MV-4-11 (cell line): ENCODE measurements around the gene PTPRT.

Source experiments
- DNase-seq: peaks from one replicate; lab custom pipeline; 2025; lab: John Stamatoyannopoulos, UW

The PTPRT gene

GRCh38 chr20:42549496-42549895 lies 640.2 kb downstream of the PTPRT start:
- DNase-seq = no peak

- DNase-seq = no peak
These were observed 644.8 kb downstream of the PTPRT start for GRCh38 chr20:42544926-42545325.

GRCh38 chr20:42532831-42533230 lies 656.9 kb downstream of the PTPRT start:
- no peak for DNase-seq

- peak; percentile 84 for DNase-seq
These were observed 658.2 kb downstream of the PTPRT start for GRCh38 chr20:42531508-42531961.

GRCh38 chr20:42530855-42531448 lies 658.8 kb downstream of the PTPRT start:
- peak; percentile 66 for DNase-seq

GRCh38 chr20:42530191-42530590 lies 659.5 kb downstream of the PTPRT start:
- no peak for DNase-seq

- DNase-seq = no peak
These were observed 665.6 kb downstream of the PTPRT start for GRCh38 chr20:42524058-42524457.

- DNase-seq = no peak
These were observed 673.0 kb downstream of the PTPRT start for GRCh38 chr20:42516692-42517091.

GRCh38 chr20:42510686-42511085 lies 679.0 kb downstream of the PTPRT start:
- no peak for DNase-seq

GRCh38 chr20:42507874-42508273 lies 681.8 kb downstream of the PTPRT start:
- no peak for DNase-seq

- DNase-seq = no peak
These were observed 683.3 kb downstream of the PTPRT start for GRCh38 chr20:42506397-42506796.

- no peak for DNase-seq
These were observed 687.1 kb downstream of the PTPRT start for GRCh38 chr20:42502591-42502990.

GRCh38 chr20:42496595-42496994 lies 693.1 kb downstream of the PTPRT start:
- DNase-seq = peak; percentile 56

GRCh38 chr20:42494290-42494689 lies 695.4 kb downstream of the PTPRT start:
- no peak for DNase-seq

GRCh38 chr20:42493001-42493400 lies 696.7 kb downstream of the PTPRT start:
- DNase-seq = peak; percentile 50

GRCh38 chr20:42492290-42492689 lies 697.4 kb downstream of the PTPRT start:
- peak; percentile 94 for DNase-seq

GRCh38 chr20:42485556-42485955 lies 704.1 kb downstream of the PTPRT start:
- no peak for DNase-seq

- peak; percentile 74 for DNase-seq
These were observed 704.8 kb downstream of the PTPRT start for GRCh38 chr20:42484790-42485375.

- peak; percentile 81 for DNase-seq
These were observed 705.4 kb downstream of the PTPRT start for GRCh38 chr20:42484335-42484734.

- DNase-seq = peak; percentile 28
These were observed 705.9 kb downstream of the PTPRT start for GRCh38 chr20:42483730-42484303.

GRCh38 chr20:42482808-42483207 lies 706.9 kb downstream of the PTPRT start:
- no peak for DNase-seq

- DNase-seq = no peak
These were observed 713.9 kb downstream of the PTPRT start for GRCh38 chr20:42475773-42476172.

- DNase-seq = no peak
These were observed 715.1 kb downstream of the PTPRT start for GRCh38 chr20:42474646-42475045.

- no peak for DNase-seq
These were observed 717.5 kb downstream of the PTPRT start for GRCh38 chr20:42472198-42472597.
